ENCODE data around the gene PRKCA. TPM values are rescaled to one million over a fixed set of nuclear protein-coding genes. Genes with fewer than 3 reads are reported as not detected.

PRKCA gene
- total and polyA plus RNA-seq, 4 donors: 3.0 to 14.1 (median 5.4) TPM

GRCh38 chr17:66508896-66509844 lies 206.8 kb downstream of the PRKCA start:
- Histone ChIP-seq H3K36me3 (ENCODE audit: control insufficient read depth in 4 of 4, insufficient read depth in 3 of 4, low read depth in 1 of 4, low read length in 3 of 4) (no peaks in the 10 kb centered on the region), H3K9me3 (ENCODE audit: control insufficient read depth in 4 of 4, low read length in 3 of 4) (no peaks in the 10 kb centered on the region), H3K27ac (ENCODE audit: low read depth in 1 of 2, low read length in 2 of 2) (peak overlapping the region in 1 of 2 donors; percentile 69), H3K27me3 (ENCODE audit: control insufficient read depth in 4 of 4, insufficient read depth in 4 of 4, low read length in 3 of 4) (no peaks in the 10 kb centered on the region), H3K9ac (ENCODE audit: low read depth in 1 of 2, low read length in 2 of 2) (no peak overlapping the region), H3K4me1 (ENCODE audit: control insufficient read depth in 4 of 4, insufficient read depth in 4 of 4, low read length in 3 of 4) (peaks cover 0 to 24% (median 9%) of the 10 kb centered on the region in 4 donors), H3K4me3 (ENCODE audit: low read depth in 1 of 3, low read length in 3 of 3) (no peak overlapping the region)
- DNase-seq (ENCODE audit: low spot score): no peak
- WGBS: 60% methylated on average over 8 of the region's 8 CpGs
- no peak for TF ChIP-seq YY1 (IDR thresholded peaks at IDR 0.05)
- TF ChIP-seq HNF4A (conservative IDR thresholded peaks at IDR 0.05): peak; percentile 45 to 51

GRCh38 chr17:66509926-66510325 lies 207.5 kb downstream of the PRKCA start:
- no peak overlapping the region for H3K27ac ChIP-seq (ENCODE audit: low read depth in 1 of 2, low read length in 2 of 2)
- no peak for DNase-seq (ENCODE audit: low spot score)
- H3K4me1 ChIP-seq (ENCODE audit: control insufficient read depth in 4 of 4, insufficient read depth in 4 of 4, low read length in 3 of 4): peaks cover 0 to 24% (median 9%) of the 10 kb centered on the region in 4 donors
- WGBS: 78% methylated on average over 3 of the region's 3 CpGs
- H3K36me3 ChIP-seq (ENCODE audit: control insufficient read depth in 4 of 4, insufficient read depth in 3 of 4, low read depth in 1 of 4, low read length in 3 of 4): peaks cover 0 to 2% (median 0%) of the 10 kb centered on the region in 4 donors
- H3K9me3 ChIP-seq (ENCODE audit: control insufficient read depth in 4 of 4, low read length in 3 of 4): no peaks in the 10 kb centered on the region
- no peak overlapping the region for H3K4me3 ChIP-seq (ENCODE audit: low read depth in 1 of 3, low read length in 3 of 3)
- no peak for TF ChIP-seq FOXA2 (IDR thresholded peaks at IDR 0.05)
- no peak for TF ChIP-seq RAD21 (IDR thresholded peaks at IDR 0.05)
- no peak for TF ChIP-seq SP1 (IDR thresholded peaks at IDR 0.05)
- TF ChIP-seq MAX (IDR thresholded peaks at IDR 0.05): no peak
- no peak for TF ChIP-seq CTCF (IDR thresholded peaks at IDR 0.05; ENCODE audit: low read depth, low read length, missing input control)
- no peak for TF ChIP-seq HNF4A (conservative IDR thresholded peaks at IDR 0.05)
- TF ChIP-seq JUND (IDR thresholded peaks at IDR 0.05): no peak
- no peak for TF ChIP-seq YY1 (IDR thresholded peaks at IDR 0.05)
- no peak for TF ChIP-seq EGR1 (IDR thresholded peaks at IDR 0.05; ENCODE audit: low read depth in 2 of 2)
- TF ChIP-seq FOXA1 (IDR thresholded peaks at IDR 0.05): no peak
- no peak for TF ChIP-seq RXRA (IDR thresholded peaks at IDR 0.05)
- no peak for TF ChIP-seq TAF1 (conservative IDR thresholded peaks at IDR 0.05)
- no peak overlapping the region for H3K9ac ChIP-seq (ENCODE audit: low read depth in 1 of 2, low read length in 2 of 2)
- H3K27me3 ChIP-seq (ENCODE audit: control insufficient read depth in 4 of 4, insufficient read depth in 4 of 4, low read length in 3 of 4): no peaks in the 10 kb centered on the region

GRCh38 chr17:66511135-66511534 lies 208.7 kb downstream of the PRKCA start:
- 96% methylated on average over 3 of the region's 3 CpGs for WGBS
- DNase-seq (ENCODE audit: low spot score): no peak
- Histone ChIP-seq H3K4me3 (ENCODE audit: low read depth in 1 of 3, low read length in 3 of 3) (no peak overlapping the region), H3K36me3 (ENCODE audit: control insufficient read depth in 4 of 4, insufficient read depth in 3 of 4, low read depth in 1 of 4, low read length in 3 of 4) (peaks cover 0 to 2% (median 0%) of the 10 kb centered on the region in 4 donors), H3K27ac (ENCODE audit: low read depth in 1 of 2, low read length in 2 of 2) (no peak overlapping the region), H3K27me3 (ENCODE audit: control insufficient read depth in 4 of 4, insufficient read depth in 4 of 4, low read length in 3 of 4) (no peaks in the 10 kb centered on the region), H3K9ac (ENCODE audit: low read depth in 1 of 2, low read length in 2 of 2) (no peak overlapping the region), H3K9me3 (ENCODE audit: control insufficient read depth in 4 of 4, low read length in 3 of 4) (no peaks in the 10 kb centered on the region), H3K4me1 (ENCODE audit: control insufficient read depth in 4 of 4, insufficient read depth in 4 of 4, low read length in 3 of 4) (peaks cover 0 to 24% (median 9%) of the 10 kb centered on the region in 4 donors)
- TF ChIP-seq FOXA2 (IDR thresholded peaks at IDR 0.05) (no peak), YY1 (IDR thresholded peaks at IDR 0.05) (no peak), SP1 (IDR thresholded peaks at IDR 0.05) (no peak), EGR1 (IDR thresholded peaks at IDR 0.05; ENCODE audit: low read depth in 2 of 2) (no peak), NR2F2 (IDR thresholded peaks at IDR 0.05) (no peak), FOXA1 (IDR thresholded peaks at IDR 0.05) (no peak), ZBTB33 (IDR thresholded peaks at IDR 0.05) (no peak), HNF4A (conservative IDR thresholded peaks at IDR 0.05) (no peak), ATF3 (IDR thresholded peaks at IDR 0.05) (no peak), TAF1 (conservative IDR thresholded peaks at IDR 0.05) (no peak), JUND (IDR thresholded peaks at IDR 0.05) (no peak), RAD21 (IDR thresholded peaks at IDR 0.05) (no peak), MAX (IDR thresholded peaks at IDR 0.05) (no peak), HNF4G (IDR thresholded peaks at IDR 0.05) (no peak), GABPA (IDR thresholded peaks at IDR 0.05 in 1 of 2, conservative IDR thresholded peaks at IDR 0.05 in 1 of 2) (no peak), CTCF (IDR thresholded peaks at IDR 0.05; ENCODE audit: low read depth, low read length, missing input control) (no peak)

Data from liver (tissue), 9 donors.